Measurements from ENCODE around the gene CMPK1. TPM values are rescaled to one million over a fixed set of nuclear protein-coding genes. Genes with fewer than 3 reads are reported as not detected.

The CMPK1 gene
- total and polyA plus RNA-seq, 2 experiments from 2014 or later = 114 to 206 TPM

DNA sequence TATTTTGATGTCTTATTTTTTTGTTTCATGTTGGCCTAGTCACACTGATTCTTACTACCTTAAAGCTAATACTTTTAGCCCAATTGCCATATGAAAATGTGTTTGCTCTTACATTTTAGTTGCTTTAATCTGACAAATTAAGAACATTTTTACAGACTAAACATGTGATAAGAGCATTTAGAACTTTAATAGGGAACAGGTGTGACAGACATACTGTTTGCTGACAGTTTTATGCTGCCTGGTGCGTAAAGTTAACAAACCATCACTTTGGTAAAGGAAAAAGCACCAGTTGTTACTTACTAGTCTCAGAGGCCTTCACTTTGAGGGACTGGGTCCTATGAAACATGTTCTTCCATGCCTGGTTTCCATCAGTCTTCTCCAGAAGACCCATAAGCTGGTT, 14.7 kb downstream of the CMPK1 start:
- no peak for TF ChIP-seq EZH2phosphoT487 (IDR thresholded peaks at IDR 0.05; ENCODE audit: low read depth, severe bottlenecking, unreplicated experiment)
- TF ChIP-seq, protein P1, sequence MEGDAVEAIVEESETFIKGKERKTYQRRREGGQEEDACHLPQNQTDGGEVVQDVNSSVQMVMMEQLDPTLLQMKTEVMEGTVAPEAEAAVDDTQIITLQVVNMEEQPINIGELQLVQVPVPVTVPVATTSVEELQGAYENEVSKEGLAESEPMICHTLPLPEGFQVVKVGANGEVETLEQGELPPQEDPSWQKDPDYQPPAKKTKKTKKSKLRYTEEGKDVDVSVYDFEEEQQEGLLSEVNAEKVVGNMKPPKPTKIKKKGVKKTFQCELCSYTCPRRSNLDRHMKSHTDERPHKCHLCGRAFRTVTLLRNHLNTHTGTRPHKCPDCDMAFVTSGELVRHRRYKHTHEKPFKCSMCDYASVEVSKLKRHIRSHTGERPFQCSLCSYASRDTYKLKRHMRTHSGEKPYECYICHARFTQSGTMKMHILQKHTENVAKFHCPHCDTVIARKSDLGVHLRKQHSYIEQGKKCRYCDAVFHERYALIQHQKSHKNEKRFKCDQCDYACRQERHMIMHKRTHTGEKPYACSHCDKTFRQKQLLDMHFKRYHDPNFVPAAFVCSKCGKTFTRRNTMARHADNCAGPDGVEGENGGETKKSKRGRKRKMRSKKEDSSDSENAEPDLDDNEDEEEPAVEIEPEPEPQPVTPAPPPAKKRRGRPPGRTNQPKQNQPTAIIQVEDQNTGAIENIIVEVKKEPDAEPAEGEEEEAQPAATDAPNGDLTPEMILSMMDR (IDR thresholded peaks at IDR 0.05; ENCODE audit: poor library complexity) = no peak
- no peak for TF ChIP-seq EZH2 (IDR thresholded peaks at IDR 0.05; ENCODE audit: borderline replicate concordance)
- H3K36me3 ChIP-seq (replicated peaks; ENCODE audit: insufficient read depth, low read depth) = no peaks in the 10 kb centered on the region
- DNase-seq (ENCODE audit: low spot score) = no peak
- H3K9me2 ChIP-seq (replicated peaks; ENCODE audit: insufficient read depth) = no peaks in the 10 kb centered on the region
- no peaks in the 10 kb centered on the region for H3K27me3 ChIP-seq
- no peak overlapping the region for H3K4me2 ChIP-seq
- H2AFZ ChIP-seq = no peak overlapping the region
- no peak overlapping the region for H3K27ac ChIP-seq
- 77% methylated on average over 1 of the region's 1 CpG for WGBS (ENCODE audit: low lambda C conversion rate, missing lambda C conversion rate)
- H4K20me1 ChIP-seq (ENCODE audit: insufficient read depth, poor library complexity, severe bottlenecking) = peaks cover 33% of the 10 kb centered on the region
- H3K4me1 ChIP-seq (ENCODE audit: insufficient read depth) = peaks cover 6% of the 10 kb centered on the region
- no peaks in the 10 kb centered on the region for H3K9me3 ChIP-seq (ENCODE audit: low read depth)
- H3K4me3 ChIP-seq = no peak overlapping the region
- peaks cover 99% of the 10 kb centered on the region for H3K79me2 ChIP-seq

DNA sequence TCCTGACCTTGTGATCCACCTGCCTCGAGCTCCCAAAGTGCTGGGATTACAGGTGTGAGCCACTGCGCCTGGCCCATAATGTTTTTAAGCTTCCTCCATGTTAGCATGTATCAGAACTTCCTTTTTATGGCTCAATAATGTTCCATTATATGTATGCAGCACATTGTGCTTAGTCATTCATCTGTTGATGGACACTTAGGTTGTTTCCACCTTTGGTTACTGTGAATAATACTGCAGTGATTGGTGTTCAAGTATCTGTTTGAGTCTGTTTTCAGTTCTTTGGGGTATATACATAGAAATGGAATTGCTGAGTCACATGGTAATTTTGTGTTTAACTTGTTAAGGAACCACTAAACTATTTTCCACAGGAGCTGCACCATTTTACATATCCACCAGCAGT, 17.7 kb downstream of the CMPK1 start:
- H3K27me3 ChIP-seq = no peaks in the 10 kb centered on the region

DNA sequence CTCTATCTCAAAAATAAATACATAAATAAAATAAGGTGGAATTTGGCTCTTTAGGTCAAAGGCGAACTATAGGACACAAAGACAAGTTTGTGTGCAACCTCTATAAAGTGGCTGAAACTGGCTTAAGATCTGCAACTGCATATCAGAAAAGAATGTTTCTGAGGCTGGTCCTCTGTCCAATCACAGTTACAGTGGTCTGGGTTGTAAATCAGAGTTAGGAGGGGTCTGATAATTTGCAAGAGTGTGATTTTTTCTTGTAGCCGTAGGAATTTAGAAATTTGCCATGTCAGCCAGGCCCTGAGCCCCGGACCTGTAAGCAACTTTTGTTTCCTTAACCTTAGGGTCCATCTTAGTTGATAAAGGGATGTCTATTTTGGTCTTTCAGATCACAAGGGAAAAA, 27.8 kb downstream of the CMPK1 start:
- WGBS (ENCODE audit: low lambda C conversion rate, missing lambda C conversion rate) = 91% methylated on average over 3 of the region's 3 CpGs
- Histone ChIP-seq H2AFZ (no peak overlapping the region), H3K27me3 (no peaks in the 10 kb centered on the region), H4K20me1 (ENCODE audit: insufficient read depth, poor library complexity, severe bottlenecking) (peaks cover 62% of the 10 kb centered on the region), H3K36me3 (replicated peaks; ENCODE audit: insufficient read depth, low read depth) (no peaks in the 10 kb centered on the region), H3K4me3 (no peak overlapping the region), H3K27ac (no peak overlapping the region), H3K79me2 (peaks cover 87% of the 10 kb centered on the region), H3K4me1 (ENCODE audit: insufficient read depth) (no peaks in the 10 kb centered on the region), H3K9me2 (replicated peaks; ENCODE audit: insufficient read depth) (no peaks in the 10 kb centered on the region), H3K9me3 (ENCODE audit: low read depth) (no peaks in the 10 kb centered on the region), H3K4me2 (no peak overlapping the region)
- no peak for DNase-seq (ENCODE audit: low spot score)
- TF ChIP-seq, protein P1 (IDR thresholded peaks at IDR 0.05; ENCODE audit: poor library complexity) = no peak
- TF ChIP-seq EZH2 (IDR thresholded peaks at IDR 0.05; ENCODE audit: borderline replicate concordance) = no peak
- TF ChIP-seq EZH2phosphoT487 (IDR thresholded peaks at IDR 0.05; ENCODE audit: low read depth, severe bottlenecking, unreplicated experiment) = no peak

More for the DNA sequence above, 17.7 kb downstream of the CMPK1 start:
- DNase-seq (ENCODE audit: low spot score) = no peak
- no peaks in the 10 kb centered on the region for H3K9me2 ChIP-seq (replicated peaks; ENCODE audit: insufficient read depth)
- no peaks in the 10 kb centered on the region for H3K9me3 ChIP-seq (ENCODE audit: low read depth)
- no peak overlapping the region for H3K4me3 ChIP-seq
- H3K36me3 ChIP-seq (replicated peaks; ENCODE audit: insufficient read depth, low read depth) = no peaks in the 10 kb centered on the region
- no peak overlapping the region for H2AFZ ChIP-seq
- H3K4me1 ChIP-seq (ENCODE audit: insufficient read depth) = peaks cover 6% of the 10 kb centered on the region
- TF ChIP-seq, protein P1 (IDR thresholded peaks at IDR 0.05; ENCODE audit: poor library complexity) = no peak
- no peak for TF ChIP-seq EZH2phosphoT487 (IDR thresholded peaks at IDR 0.05; ENCODE audit: low read depth, severe bottlenecking, unreplicated experiment)
- no peak for TF ChIP-seq EZH2 (IDR thresholded peaks at IDR 0.05; ENCODE audit: borderline replicate concordance)
- H3K79me2 ChIP-seq = peaks cover 98% of the 10 kb centered on the region
- no peak overlapping the region for H3K27ac ChIP-seq
- no peak overlapping the region for H3K4me2 ChIP-seq
- 95% methylated on average over 2 of the region's 2 CpGs for WGBS (ENCODE audit: low lambda C conversion rate, missing lambda C conversion rate)
- H4K20me1 ChIP-seq (ENCODE audit: insufficient read depth, poor library complexity, severe bottlenecking) = peaks cover 31% of the 10 kb centered on the region

DNA sequence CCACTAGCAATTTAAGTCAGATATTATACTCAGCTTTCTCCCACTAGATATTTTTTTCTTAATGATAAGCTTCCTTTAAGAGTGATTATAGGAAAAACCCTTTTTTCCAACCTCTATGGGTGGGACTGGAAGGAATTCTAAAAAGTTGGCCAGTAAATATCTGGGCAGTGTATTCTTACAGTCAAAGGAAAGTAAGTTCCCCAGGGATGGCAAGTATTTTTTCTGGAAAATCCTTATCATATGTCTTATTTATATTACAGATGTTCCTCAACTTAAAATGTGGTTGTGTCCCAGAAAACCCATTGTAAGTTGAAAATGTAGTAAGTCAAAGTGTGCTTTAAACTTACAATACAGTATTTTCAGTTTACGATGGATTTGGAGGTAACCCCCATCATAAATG, 29.2 kb downstream of the CMPK1 start:
- peaks cover 76% of the 10 kb centered on the region for H3K79me2 ChIP-seq
- H4K20me1 ChIP-seq (ENCODE audit: insufficient read depth, poor library complexity, severe bottlenecking) = peaks cover 56% of the 10 kb centered on the region

More for the DNA sequence above, 29.2 kb downstream of the CMPK1 start:
- H3K27me3 ChIP-seq = no peaks in the 10 kb centered on the region
- H3K4me3 ChIP-seq = no peak overlapping the region
- no peak overlapping the region for H3K27ac ChIP-seq
- H3K9me3 ChIP-seq (ENCODE audit: low read depth) = no peaks in the 10 kb centered on the region
- TF ChIP-seq, protein P1 (IDR thresholded peaks at IDR 0.05; ENCODE audit: poor library complexity) = no peak
- TF ChIP-seq EZH2 (IDR thresholded peaks at IDR 0.05; ENCODE audit: borderline replicate concordance) = no peak
- TF ChIP-seq EZH2phosphoT487 (IDR thresholded peaks at IDR 0.05; ENCODE audit: low read depth, severe bottlenecking, unreplicated experiment) = no peak
- no peaks in the 10 kb centered on the region for H3K36me3 ChIP-seq (replicated peaks; ENCODE audit: insufficient read depth, low read depth)
- H3K4me2 ChIP-seq = no peak overlapping the region
- DNase-seq (ENCODE audit: low spot score) = no peak
- no peaks in the 10 kb centered on the region for H3K4me1 ChIP-seq (ENCODE audit: insufficient read depth)
- WGBS (ENCODE audit: low lambda C conversion rate, missing lambda C conversion rate) = 97% methylated on average over 1 of the region's 1 CpG
- H3K9me2 ChIP-seq (replicated peaks; ENCODE audit: insufficient read depth) = no peaks in the 10 kb centered on the region
- no peak overlapping the region for H2AFZ ChIP-seq

All from hepatocyte (in vitro differentiated cells).